Stimulated activated memory B cell treated with anti-CD40 and anti-IgM and Interleukin-4, amounts not matched to agents 10 μg/mL and 1 μg/mL and 100 μg/mL, for 72 hours (primary cell): ENCODE measurements around the gene GRIP1.
A peak's percentile ranks its signal among the peaks of the same experiment; 100 is the strongest.

ENCODE experiments used
- ATAC-seq: fragments of 150-1000 bp; cut with Tn5 transposase; 2 replicates; pipeline ENCODE4 v1.10.0; 2021
- H3K27ac Mint-ChIP-seq: one replicate; pipeline ENCODE4 v1.8.0; 2022; ENCODE audit warnings: mild to moderate bottlenecking, mixed read lengths
- H3K27me3 Mint-ChIP-seq: one replicate; pipeline ENCODE4 v1.8.0; 2022; ENCODE audit warnings: mixed read lengths
- H3K36me3 Mint-ChIP-seq: one replicate; pipeline ENCODE4 v1.8.0; 2022; ENCODE audit warnings: mixed read lengths
- H3K4me1 Mint-ChIP-seq: one replicate; pipeline ENCODE4 v1.8.0; 2022; ENCODE audit warnings: mixed read lengths
- H3K4me3 Mint-ChIP-seq: one replicate; pipeline ENCODE4 v1.8.0; 2022; ENCODE audit warnings: mild to moderate bottlenecking, moderate library complexity, mixed read lengths
- H3K9me3 Mint-ChIP-seq: one replicate; pipeline ENCODE4 v1.8.0; 2022; ENCODE audit warnings: mixed read lengths

Gene GRIP1

DNA sequence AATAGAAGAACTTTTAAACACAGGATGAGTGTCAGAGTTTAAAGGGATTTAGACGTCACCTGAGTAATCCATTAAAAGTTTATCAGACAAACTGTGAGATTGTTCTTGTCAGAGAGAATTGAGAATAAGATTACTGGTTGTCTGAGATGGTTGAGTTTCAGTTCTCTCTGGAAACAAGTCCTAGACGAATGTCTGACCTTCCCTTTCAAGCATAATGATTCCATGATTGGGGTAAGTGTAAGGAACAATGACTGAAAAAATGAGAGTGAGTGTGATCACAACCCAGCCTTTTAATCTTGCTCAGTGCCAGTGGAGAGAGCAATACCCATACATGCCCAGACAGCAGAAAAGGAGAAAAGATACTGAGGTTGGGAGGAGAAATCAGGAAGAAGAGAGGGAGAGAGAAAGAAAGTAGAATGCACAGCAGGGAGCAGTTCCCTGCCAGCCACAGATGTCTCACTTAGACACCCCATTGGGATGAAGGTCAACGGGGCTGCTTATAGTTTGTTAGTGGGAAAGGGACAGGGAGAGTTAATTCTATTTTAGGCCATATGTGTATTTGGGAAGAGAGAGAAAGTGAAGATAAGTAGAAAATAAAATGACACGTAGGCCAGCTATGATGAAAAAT, 4.3 kb downstream of the GRIP1 start:
- Mint-ChIP-seq H3K4me1 (peaks cover 14% of the 10 kb centered on the region), H3K9me3 (no peaks in the 10 kb centered on the region), H3K27ac (no peak overlapping the region), H3K36me3 (no peaks in the 10 kb centered on the region), H3K4me3 (no peak overlapping the region), H3K27me3 (no peaks in the 10 kb centered on the region)
- peak; percentile 55 for ATAC-seq

DNA sequence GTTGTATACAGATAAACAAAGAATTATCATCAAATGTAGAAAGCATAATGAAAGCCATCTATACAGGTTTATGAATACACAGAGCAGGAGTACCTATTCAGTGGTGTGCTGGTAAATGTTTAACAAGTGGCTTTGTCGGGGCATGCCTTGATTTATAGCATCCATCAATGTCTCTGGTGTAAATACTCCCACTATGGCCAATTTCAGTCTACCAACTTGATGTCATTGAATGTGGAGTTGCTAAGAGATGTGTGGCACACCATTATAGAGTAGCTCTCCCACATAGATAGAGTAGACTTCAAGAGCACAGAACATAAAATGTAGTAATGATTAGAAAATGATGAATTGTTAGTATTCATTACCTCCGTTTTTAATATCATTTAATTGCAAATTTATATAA, 9.3 kb downstream of the GRIP1 start:
- Mint-ChIP-seq H3K27me3 (no peaks in the 10 kb centered on the region), H3K36me3 (no peaks in the 10 kb centered on the region), H3K27ac (no peak overlapping the region), H3K9me3 (no peaks in the 10 kb centered on the region), H3K4me1 (peaks cover 22% of the 10 kb centered on the region), H3K4me3 (no peak overlapping the region)
- ATAC-seq, result no peak

DNA sequence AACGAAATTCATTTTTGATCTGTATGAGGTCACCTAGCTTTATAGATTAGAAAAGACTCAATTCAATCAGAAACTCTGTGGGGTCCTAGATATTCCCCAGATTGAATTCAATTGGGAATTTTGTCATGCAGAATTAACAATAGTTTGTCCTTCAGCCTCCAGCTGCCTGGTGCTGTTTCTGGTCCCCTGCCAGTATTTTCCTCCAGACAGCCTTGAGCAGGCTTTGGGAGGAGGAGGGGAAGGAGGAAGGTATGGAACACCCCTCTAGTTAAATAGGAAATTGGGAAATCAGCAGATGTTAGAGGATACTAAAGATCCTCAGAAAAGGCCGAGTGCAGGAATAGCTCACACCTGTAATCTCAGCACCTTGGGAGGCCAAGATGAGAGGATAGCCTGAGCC, 10.6 kb downstream of the GRIP1 start:
- no peaks in the 10 kb centered on the region for H3K9me3 Mint-ChIP-seq
- no peak for ATAC-seq
- H3K27me3 Mint-ChIP-seq, result no peaks in the 10 kb centered on the region
- H3K4me3 Mint-ChIP-seq, result no peak overlapping the region
- peak overlapping the region; percentile 11 for H3K27ac Mint-ChIP-seq
- H3K36me3 Mint-ChIP-seq, result no peaks in the 10 kb centered on the region
- peaks cover 17% of the 10 kb centered on the region for H3K4me1 Mint-ChIP-seq

DNA sequence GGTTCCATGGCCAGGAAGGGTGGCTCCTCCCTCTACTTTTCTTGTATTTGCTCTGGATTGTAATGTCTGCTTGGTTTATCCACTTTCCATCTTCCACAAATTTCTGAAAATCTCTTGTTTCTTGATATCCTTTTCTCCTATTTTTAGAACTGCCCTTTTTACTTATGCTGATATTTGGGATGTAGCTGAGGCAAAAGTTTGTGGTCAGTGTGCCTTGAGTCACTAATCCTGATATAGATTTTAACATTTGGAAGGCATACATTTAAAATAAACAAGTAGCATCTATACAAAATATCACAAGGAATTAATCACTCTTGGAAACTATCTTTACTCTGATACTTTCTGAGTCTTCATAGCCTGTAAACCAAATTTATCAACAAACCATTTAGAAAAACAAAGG, 11.0 kb downstream of the GRIP1 start:
- no peak for ATAC-seq
- H3K4me3 Mint-ChIP-seq, result no peak overlapping the region
- H3K9me3 Mint-ChIP-seq, result no peaks in the 10 kb centered on the region
- peaks cover 20% of the 10 kb centered on the region for H3K4me1 Mint-ChIP-seq
- no peaks in the 10 kb centered on the region for H3K27me3 Mint-ChIP-seq
- no peaks in the 10 kb centered on the region for H3K36me3 Mint-ChIP-seq
- H3K27ac Mint-ChIP-seq, result peak overlapping the region; percentile 11

- Mint-ChIP-seq H3K27ac (no peak overlapping the region), H3K36me3 (no peaks in the 10 kb centered on the region), H3K27me3 (no peaks in the 10 kb centered on the region)
Measured at GRCh38 chr12:66666481-66666880, 12.4 kb downstream of the GRIP1 start.

GRCh38 chr12:66665435-66665985, 13.4 kb downstream of the GRIP1 start:
- no peak overlapping the region for H3K27ac Mint-ChIP-seq
- no peak overlapping the region for H3K4me3 Mint-ChIP-seq
- H3K27me3 Mint-ChIP-seq, result no peaks in the 10 kb centered on the region
- H3K36me3 Mint-ChIP-seq, result no peaks in the 10 kb centered on the region
- ATAC-seq, result no peak
- H3K4me1 Mint-ChIP-seq, result peaks cover 39% of the 10 kb centered on the region
- H3K9me3 Mint-ChIP-seq, result no peaks in the 10 kb centered on the region

More at GRCh38 chr12:66666481-66666880, 12.4 kb downstream of the GRIP1 start:
- ATAC-seq, result no peak
- peaks cover 33% of the 10 kb centered on the region for H3K4me1 Mint-ChIP-seq
- no peak overlapping the region for H3K4me3 Mint-ChIP-seq
- H3K9me3 Mint-ChIP-seq, result no peaks in the 10 kb centered on the region

- Mint-ChIP-seq H3K36me3 (no peaks in the 10 kb centered on the region), H3K9me3 (no peaks in the 10 kb centered on the region), H3K27me3 (no peaks in the 10 kb centered on the region), H3K4me3 (no peak overlapping the region), H3K27ac (no peak overlapping the region), H3K4me1 (peaks cover 39% of the 10 kb centered on the region)
- ATAC-seq, result no peak
Measured at GRCh38 chr12:66664076-66664475, 14.8 kb downstream of the GRIP1 start.

- no peak for ATAC-seq
- Mint-ChIP-seq H3K4me1 (peaks cover 39% of the 10 kb centered on the region), H3K27me3 (no peaks in the 10 kb centered on the region), H3K27ac (no peak overlapping the region), H3K9me3 (no peaks in the 10 kb centered on the region), H3K4me3 (no peak overlapping the region), H3K36me3 (no peaks in the 10 kb centered on the region)
Measured at GRCh38 chr12:66663611-66664010, 15.3 kb downstream of the GRIP1 start.

- Mint-ChIP-seq H3K36me3 (no peaks in the 10 kb centered on the region), H3K27ac (no peak overlapping the region), H3K4me1 (peaks cover 39% of the 10 kb centered on the region), H3K9me3 (no peaks in the 10 kb centered on the region), H3K4me3 (no peak overlapping the region), H3K27me3 (no peaks in the 10 kb centered on the region)
- no peak for ATAC-seq
Measured at GRCh38 chr12:66662729-66663128, 16.1 kb downstream of the GRIP1 start.

- Mint-ChIP-seq H3K27ac (no peak overlapping the region), H3K4me1 (peaks cover 38% of the 10 kb centered on the region)
Measured at GRCh38 chr12:66662179-66662578, 16.7 kb downstream of the GRIP1 start.

DNA sequence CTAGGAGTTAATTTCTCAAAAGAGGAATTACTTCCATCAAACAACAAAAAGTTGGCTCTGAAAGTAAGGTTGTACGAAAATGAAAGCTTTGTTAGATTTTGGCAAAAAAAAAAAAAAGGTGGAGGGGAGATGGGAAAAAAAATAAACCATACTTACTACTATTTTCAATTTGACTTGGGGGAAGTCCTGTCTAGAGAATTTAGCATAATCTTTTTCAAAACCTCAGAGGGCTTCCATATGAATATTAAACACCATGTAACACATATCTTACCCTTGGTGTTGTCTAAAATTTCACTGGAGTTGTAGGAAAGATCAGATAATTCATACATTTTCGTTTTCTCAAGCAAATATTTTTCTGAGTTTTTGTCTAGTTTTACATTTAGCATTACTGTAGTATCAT, 17.5 kb downstream of the GRIP1 start:
- no peak for ATAC-seq
- peaks cover 33% of the 10 kb centered on the region for H3K4me1 Mint-ChIP-seq
- no peaks in the 10 kb centered on the region for H3K36me3 Mint-ChIP-seq
- peak overlapping the region; percentile 43 for H3K4me3 Mint-ChIP-seq
- H3K27me3 Mint-ChIP-seq, result no peaks in the 10 kb centered on the region
- no peak overlapping the region for H3K27ac Mint-ChIP-seq
- H3K9me3 Mint-ChIP-seq, result no peaks in the 10 kb centered on the region

More at GRCh38 chr12:66662179-66662578, 16.7 kb downstream of the GRIP1 start:
- Mint-ChIP-seq H3K36me3 (no peaks in the 10 kb centered on the region), H3K27me3 (no peaks in the 10 kb centered on the region), H3K9me3 (no peaks in the 10 kb centered on the region), H3K4me3 (peak overlapping the region; percentile 4)
- peak; percentile 95 for ATAC-seq

GRCh38 chr12:66653796-66654195, 25.1 kb downstream of the GRIP1 start:
- Mint-ChIP-seq H3K9me3 (peaks cover 3% of the 10 kb centered on the region), H3K36me3 (no peaks in the 10 kb centered on the region), H3K4me3 (no peak overlapping the region), H3K27me3 (no peaks in the 10 kb centered on the region), H3K27ac (no peak overlapping the region), H3K4me1 (no peaks in the 10 kb centered on the region)
- no peak for ATAC-seq

DNA sequence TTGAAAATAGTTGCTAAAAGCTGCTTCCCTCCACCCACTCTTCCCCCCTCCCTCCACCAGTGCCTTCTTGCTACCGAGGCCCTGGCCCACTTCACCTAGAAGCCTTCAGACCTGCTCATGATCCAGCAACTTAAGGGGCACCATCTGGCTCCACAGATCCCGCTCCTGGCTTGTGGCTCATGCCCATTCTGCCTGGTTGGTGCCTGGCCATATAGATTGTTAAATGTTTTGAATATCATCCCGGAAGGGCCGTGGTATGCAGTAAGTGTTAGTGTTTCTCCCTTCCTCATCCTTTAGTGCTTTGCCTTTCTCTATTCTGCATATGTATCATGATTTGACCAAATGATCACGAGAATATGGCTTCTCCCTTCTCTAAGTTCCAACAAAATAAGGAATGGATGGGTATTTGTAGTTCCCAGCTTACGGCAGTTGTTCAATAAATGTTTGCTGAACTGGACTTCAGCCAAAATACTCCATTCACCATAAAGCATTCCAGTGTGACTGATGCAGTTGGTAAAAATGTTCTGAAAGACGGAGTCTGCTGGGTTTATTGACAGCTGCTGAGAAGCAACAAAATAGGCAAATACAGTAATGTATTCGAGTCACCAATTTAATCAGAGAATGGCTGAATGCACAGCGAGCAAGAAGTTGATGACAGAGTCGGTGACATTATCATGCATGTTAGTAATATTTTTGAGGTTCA, 30.7 kb downstream of the GRIP1 start:
- H3K4me1 Mint-ChIP-seq, result no peaks in the 10 kb centered on the region
- H3K4me3 Mint-ChIP-seq, result no peak overlapping the region
- peaks cover 3% of the 10 kb centered on the region for H3K9me3 Mint-ChIP-seq
- no peaks in the 10 kb centered on the region for H3K27me3 Mint-ChIP-seq
- no peak for ATAC-seq
- no peak overlapping the region for H3K27ac Mint-ChIP-seq
- H3K36me3 Mint-ChIP-seq, result no peaks in the 10 kb centered on the region

- Mint-ChIP-seq H3K36me3 (no peaks in the 10 kb centered on the region), H3K4me1 (no peaks in the 10 kb centered on the region), H3K27ac (no peak overlapping the region), H3K27me3 (no peaks in the 10 kb centered on the region), H3K4me3 (no peak overlapping the region), H3K9me3 (peaks cover under 1% of the 10 kb centered on the region)
- ATAC-seq, result no peak
Measured at GRCh38 chr12:66647034-66647691, 31.7 kb downstream of the GRIP1 start.

DNA sequence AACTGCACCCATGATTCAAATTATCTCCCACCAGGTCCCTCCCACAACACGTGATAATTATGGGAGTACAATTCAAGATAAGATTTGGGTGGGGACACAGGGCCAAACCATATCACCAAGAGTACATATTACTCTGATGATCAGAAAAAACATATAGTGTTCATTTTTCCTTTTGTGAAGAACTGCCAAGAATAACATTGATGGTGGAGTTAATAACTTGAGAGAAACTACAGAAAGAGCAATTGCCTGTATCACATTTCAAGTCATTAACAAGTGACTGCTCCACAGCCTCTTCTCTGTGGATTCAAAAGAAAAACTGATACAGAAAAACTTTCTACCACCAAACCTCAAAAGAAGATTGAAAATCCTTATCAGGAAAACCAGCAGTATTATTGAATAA, 34.7 kb downstream of the GRIP1 start:
- no peak overlapping the region for H3K4me3 Mint-ChIP-seq
- no peaks in the 10 kb centered on the region for H3K4me1 Mint-ChIP-seq
- H3K9me3 Mint-ChIP-seq, result no peaks in the 10 kb centered on the region
- ATAC-seq, result no peak
- H3K27me3 Mint-ChIP-seq, result no peaks in the 10 kb centered on the region
- no peak overlapping the region for H3K27ac Mint-ChIP-seq
- no peaks in the 10 kb centered on the region for H3K36me3 Mint-ChIP-seq
